T-helper 1 cell treated with Interleukin-12 subunit alpha and Interleukin-12 subunit beta and Interleukin-4 antibody, amounts not matched to agents 30 μg/mL and 1 μg/mL, for 36 hours (primary cell): Measurements from ENCODE around the gene KLF7.

Source experiments
- H3K27ac Mint-ChIP-seq: one replicate; pipeline ENCODE4 v1.8.0; 2021; ENCODE audit warnings: mild to moderate bottlenecking, mixed read lengths
- H3K27me3 Mint-ChIP-seq: one replicate; pipeline ENCODE4 v1.8.0; 2021; ENCODE audit warnings: low read depth, mixed read lengths
- H3K36me3 Mint-ChIP-seq: one replicate; pipeline ENCODE4 v1.8.0; 2021; ENCODE audit warnings: low read depth, mixed read lengths
- H3K4me1 Mint-ChIP-seq: one replicate; pipeline ENCODE4 v1.8.0; 2021; ENCODE audit warnings: low read depth, mixed read lengths
- H3K4me3 Mint-ChIP-seq: one replicate; pipeline ENCODE4 v1.8.0; 2021; ENCODE audit warnings: mild to moderate bottlenecking, moderate library complexity, mixed read lengths
- H3K9me3 Mint-ChIP-seq: one replicate; pipeline ENCODE4 v1.8.0; 2021; ENCODE audit warnings: mixed read lengths

KLF7 gene

GRCh38 chr2:207161247-207162123 is 4.3 kb downstream of the KLF7 start:
- Mint-ChIP-seq H3K4me3 (peak overlapping the region; percentile 35), H3K27me3 (no peaks in the 10 kb centered on the region), H3K4me1 (peaks cover 55% of the 10 kb centered on the region), H3K36me3 (peaks cover 26% of the 10 kb centered on the region), H3K27ac (no peak overlapping the region), H3K9me3 (no peaks in the 10 kb centered on the region)

GRCh38 chr2:207160115-207160514 is 5.6 kb downstream of the KLF7 start:
- H3K36me3 Mint-ChIP-seq, result peaks cover 28% of the 10 kb centered on the region
- no peak overlapping the region for H3K4me3 Mint-ChIP-seq
- H3K27me3 Mint-ChIP-seq, result no peaks in the 10 kb centered on the region
- no peak overlapping the region for H3K27ac Mint-ChIP-seq
- H3K9me3 Mint-ChIP-seq, result no peaks in the 10 kb centered on the region
- peaks cover 66% of the 10 kb centered on the region for H3K4me1 Mint-ChIP-seq

- peaks cover 34% of the 10 kb centered on the region for H3K36me3 Mint-ChIP-seq
- peaks cover 72% of the 10 kb centered on the region for H3K4me1 Mint-ChIP-seq
- no peak overlapping the region for H3K27ac Mint-ChIP-seq
- H3K4me3 Mint-ChIP-seq, result no peak overlapping the region
- no peaks in the 10 kb centered on the region for H3K9me3 Mint-ChIP-seq
- H3K27me3 Mint-ChIP-seq, result no peaks in the 10 kb centered on the region
These were observed 6.7 kb downstream of the KLF7 start for GRCh38 chr2:207159002-207159401.

GRCh38 chr2:207157731-207158130 is 8.0 kb downstream of the KLF7 start:
- Mint-ChIP-seq H3K4me3 (no peak overlapping the region), H3K9me3 (no peaks in the 10 kb centered on the region), H3K27me3 (no peaks in the 10 kb centered on the region), H3K4me1 (peaks cover 68% of the 10 kb centered on the region), H3K27ac (no peak overlapping the region), H3K36me3 (peaks cover 40% of the 10 kb centered on the region)

GRCh38 chr2:207157162-207157481 is 8.6 kb downstream of the KLF7 start:
- peaks cover 66% of the 10 kb centered on the region for H3K4me1 Mint-ChIP-seq
- H3K27ac Mint-ChIP-seq, result peak overlapping the region; percentile 66
- H3K27me3 Mint-ChIP-seq, result no peaks in the 10 kb centered on the region
- peaks cover 44% of the 10 kb centered on the region for H3K36me3 Mint-ChIP-seq
- peak overlapping the region; percentile 51 for H3K4me3 Mint-ChIP-seq
- H3K9me3 Mint-ChIP-seq, result no peaks in the 10 kb centered on the region

- Mint-ChIP-seq H3K27me3 (no peaks in the 10 kb centered on the region), H3K4me3 (peak overlapping the region; percentile 51), H3K4me1 (peaks cover 63% of the 10 kb centered on the region), H3K9me3 (no peaks in the 10 kb centered on the region), H3K27ac (peak overlapping the region; percentile 66), H3K36me3 (peaks cover 41% of the 10 kb centered on the region)
These were observed 9.1 kb downstream of the KLF7 start for GRCh38 chr2:207156451-207157161.

GRCh38 chr2:207155516-207156444 is 10.0 kb downstream of the KLF7 start:
- H3K27me3 Mint-ChIP-seq, result no peaks in the 10 kb centered on the region
- peak overlapping the region; percentile 37 for H3K4me3 Mint-ChIP-seq
- peaks cover 60% of the 10 kb centered on the region for H3K4me1 Mint-ChIP-seq
- no peaks in the 10 kb centered on the region for H3K9me3 Mint-ChIP-seq
- H3K27ac Mint-ChIP-seq, result peak overlapping the region; percentile 65
- H3K36me3 Mint-ChIP-seq, result peaks cover 35% of the 10 kb centered on the region

- H3K4me1 Mint-ChIP-seq, result peaks cover 67% of the 10 kb centered on the region
- H3K9me3 Mint-ChIP-seq, result no peaks in the 10 kb centered on the region
- peaks cover 32% of the 10 kb centered on the region for H3K36me3 Mint-ChIP-seq
- H3K27me3 Mint-ChIP-seq, result no peaks in the 10 kb centered on the region
- no peak overlapping the region for H3K27ac Mint-ChIP-seq
- H3K4me3 Mint-ChIP-seq, result peak overlapping the region; percentile 5
These were observed 10.9 kb downstream of the KLF7 start for GRCh38 chr2:207154556-207155510.

- Mint-ChIP-seq H3K4me3 (no peak overlapping the region), H3K36me3 (peaks cover 42% of the 10 kb centered on the region), H3K9me3 (no peaks in the 10 kb centered on the region), H3K27ac (no peak overlapping the region), H3K4me1 (peaks cover 74% of the 10 kb centered on the region), H3K27me3 (peaks cover 5% of the 10 kb centered on the region)
These were observed 12.3 kb downstream of the KLF7 start for GRCh38 chr2:207153266-207153975.

- H3K27ac Mint-ChIP-seq, result no peak overlapping the region
- H3K4me3 Mint-ChIP-seq, result no peak overlapping the region
- H3K27me3 Mint-ChIP-seq, result peaks cover 5% of the 10 kb centered on the region
- peaks cover 50% of the 10 kb centered on the region for H3K36me3 Mint-ChIP-seq
- peaks cover 61% of the 10 kb centered on the region for H3K4me1 Mint-ChIP-seq
- no peaks in the 10 kb centered on the region for H3K9me3 Mint-ChIP-seq
These were observed 14.7 kb downstream of the KLF7 start for GRCh38 chr2:207151048-207151447.

- Mint-ChIP-seq H3K27me3 (peaks cover 5% of the 10 kb centered on the region), H3K4me1 (peaks cover 58% of the 10 kb centered on the region), H3K9me3 (no peaks in the 10 kb centered on the region), H3K4me3 (no peak overlapping the region), H3K27ac (no peak overlapping the region), H3K36me3 (peaks cover 56% of the 10 kb centered on the region)
These were observed 15.5 kb downstream of the KLF7 start for GRCh38 chr2:207150284-207150683.

- peaks cover 60% of the 10 kb centered on the region for H3K36me3 Mint-ChIP-seq
- peaks cover 5% of the 10 kb centered on the region for H3K27me3 Mint-ChIP-seq
- H3K4me1 Mint-ChIP-seq, result peaks cover 58% of the 10 kb centered on the region
- peak overlapping the region; percentile 5 for H3K4me3 Mint-ChIP-seq
- H3K9me3 Mint-ChIP-seq, result no peaks in the 10 kb centered on the region
- H3K27ac Mint-ChIP-seq, result peak overlapping the region; percentile 58
These were observed 16.2 kb downstream of the KLF7 start for GRCh38 chr2:207149249-207150213.
